Measurements from ENCODE around the gene ROR2.
"Not testable (repeated sequence)": the region's sequence is repeated elsewhere in the genome, so short reads cannot be mapped to it uniquely, and the experiment has no call there.

ROR2 gene

GRCh38 chr9:91659529-91660495 is 290.2 kb downstream of the ROR2 start:
- no peak for DNase-seq

- DNase-seq, result no peak
Observed at GRCh38 chr9:91658513-91659105, 291.4 kb downstream of the ROR2 start.

GRCh38 chr9:91657501-91657900 is 292.5 kb downstream of the ROR2 start:
- DNase-seq, result no peak

GRCh38 chr9:91655658-91656057 is 294.4 kb downstream of the ROR2 start:
- no peak for DNase-seq

- DNase-seq, result no peak
Observed at GRCh38 chr9:91655215-91655614, 294.8 kb downstream of the ROR2 start.

GRCh38 chr9:91654527-91654926 is 295.5 kb downstream of the ROR2 start:
- DNase-seq, result no peak

GRCh38 chr9:91647371-91647770 is 302.7 kb downstream of the ROR2 start:
- no peak for DNase-seq

- DNase-seq, result no peak
Observed at GRCh38 chr9:91646702-91647101, 303.3 kb downstream of the ROR2 start.

GRCh38 chr9:91644433-91644832 is 305.6 kb downstream of the ROR2 start:
- no peak for DNase-seq

GRCh38 chr9:91643481-91644077 is 306.4 kb downstream of the ROR2 start:
- no peak for DNase-seq

- DNase-seq, result no peak
Observed at GRCh38 chr9:91642771-91643170, 307.3 kb downstream of the ROR2 start.

- DNase-seq, result no peak
Observed at GRCh38 chr9:91640428-91640827, 309.6 kb downstream of the ROR2 start.

GRCh38 chr9:91639054-91639453 is 311.0 kb downstream of the ROR2 start:
- DNase-seq, result no peak

- DNase-seq, result not testable (repeated sequence)
Observed at GRCh38 chr9:91634832-91635231, 315.2 kb downstream of the ROR2 start.

- DNase-seq, result no peak
Observed at GRCh38 chr9:91629718-91630117, 320.3 kb downstream of the ROR2 start.

GRCh38 chr9:91628892-91629291 is 321.1 kb downstream of the ROR2 start:
- no peak for DNase-seq

- DNase-seq, result no peak
Observed at GRCh38 chr9:91625331-91625730, 324.7 kb downstream of the ROR2 start.

- DNase-seq, result no peak
Observed at GRCh38 chr9:91623004-91623403, 327.0 kb downstream of the ROR2 start.

- DNase-seq, result not testable (repeated sequence)
Observed at GRCh38 chr9:91622121-91622520, 327.9 kb downstream of the ROR2 start.

- DNase-seq, result not testable (repeated sequence)
Observed at GRCh38 chr9:91614044-91614443, 336.0 kb downstream of the ROR2 start.

- no peak for DNase-seq
Observed at GRCh38 chr9:91611582-91611981, 338.4 kb downstream of the ROR2 start.

- no peak for DNase-seq
Observed at GRCh38 chr9:91606255-91606995, 343.6 kb downstream of the ROR2 start.
